WTC11 (cell line): ENCODE measurements around the gene GRK3. TPM values are rescaled to one million over a fixed set of nuclear protein-coding genes. Genes with fewer than 3 reads are reported as not detected.

ENCODE experiments used
- ATAC-seq: fragments of 200-7000 bp; cut with Tn5 transposase; 2 replicates; pipeline ENCODE4 v1.10.0; 2021; ENCODE audit warnings: mild to moderate bottlenecking, moderate library complexity
- CTCF ChIA-PET: fragments of 300-600 bp; sonication (Branson Sonifier 250); formaldehyde crosslinking; loops from one replicate; lab custom pipeline; 2021; ENCODE audit warnings: antibody characterized with exemption; lab: Charles Lee
- POLR2A ChIA-PET: fragments of 350-600 bp; sonication (Branson Sonifier 250); formaldehyde crosslinking; loops from one replicate; lab custom pipeline; 2021; ENCODE audit warnings: antibody characterized with exemption; lab: Charles Lee
- DNase-seq: peaks from one replicate; pipeline ENCODE4 v3.0.0; 2021; ENCODE audit warnings: low spot score
- H3K27ac Mint-ChIP-seq: 2 replicates; pipeline ENCODE4 v1.8.0; 2021; ENCODE audit warnings: mixed read lengths
- H3K27me3 Mint-ChIP-seq: 2 replicates; pipeline ENCODE4 v1.8.0; 2021; ENCODE audit warnings: low read depth, mild to moderate bottlenecking, moderate library complexity, mixed read lengths
- H3K36me3 Mint-ChIP-seq: 2 replicates; pipeline ENCODE4 v1.8.0; 2021; ENCODE audit warnings: mixed read lengths
- H3K4me1 Mint-ChIP-seq: 2 replicates; pipeline ENCODE4 v1.8.0; 2022; ENCODE audit warnings: mixed read lengths
- H3K4me3 Mint-ChIP-seq: 2 replicates; pipeline ENCODE4 v1.8.0; 2021; ENCODE audit warnings: mild to moderate bottlenecking, moderate library complexity, mixed read lengths
- H3K9me3 Mint-ChIP-seq: 2 replicates; pipeline ENCODE4 v1.8.0; 2021; ENCODE audit warnings: mixed read lengths
- AFF4 ChIP-seq: sonication (generic); formaldehyde crosslinking; IDR thresholded peaks from 2 replicates; pipeline ENCODE4 v1.8.1; 2023; ENCODE audit warnings: mild to moderate bottlenecking, missing genetic modification reagents, borderline replicate concordance
- GRHL2 ChIP-seq: fragments of 250-450 bp; sonication (Bioruptor Pico); IDR thresholded peaks from 2 replicates; pipeline ENCODE4 v1.8.0; 2022; ENCODE audit warnings: mild to moderate bottlenecking, moderate library complexity; ENCODE audit not compliant: insufficient replicate concordance, severe bottlenecking
- MAX ChIP-seq: sonication (generic); formaldehyde crosslinking; IDR thresholded peaks from 2 replicates; pipeline ENCODE4 v1.8.0; 2022; ENCODE audit warnings: mild to moderate bottlenecking, missing genetic modification reagents
- NFATC4 ChIP-seq: fragments of 250-450 bp; sonication (Bioruptor Pico); IDR thresholded peaks from 2 replicates; pipeline ENCODE4 v1.9.0; 2021; ENCODE audit warnings: mild to moderate bottlenecking
- SMAD4 ChIP-seq: sonication (generic); formaldehyde crosslinking; IDR thresholded peaks from 2 replicates; pipeline ENCODE4 v1.8.0; 2022; ENCODE audit warnings: mild to moderate bottlenecking, missing genetic modification reagents
- STAT6 ChIP-seq: sonication (generic); formaldehyde crosslinking; conservative IDR thresholded peaks from 2 replicates; pipeline ENCODE4 v1.8.1; 2023; ENCODE audit warnings: mild to moderate bottlenecking, low read depth, missing genetic modification reagents, moderate library complexity
- ZNF281 ChIP-seq: sonication (generic); formaldehyde crosslinking; IDR thresholded peaks from 2 replicates; pipeline ENCODE4 v1.8.0; 2023; ENCODE audit warnings: mild to moderate bottlenecking, missing genetic modification reagents
- ZNF317 ChIP-seq: sonication (generic); formaldehyde crosslinking; IDR thresholded peaks from 2 replicates; pipeline ENCODE4 v1.8.1; 2023; ENCODE audit warnings: low read depth, mild to moderate bottlenecking, moderate library complexity, missing genetic modification reagents, borderline replicate concordance
- ZNF416 ChIP-seq: fragments of 250-450 bp; sonication (Bioruptor Pico); IDR thresholded peaks from 2 replicates; pipeline ENCODE4 v1.9.0; 2021; ENCODE audit warnings: mild to moderate bottlenecking, inconsistent platforms
- ZNF532 ChIP-seq: fragments of 250-450 bp; sonication (Bioruptor Pico); IDR thresholded peaks from 2 replicates; pipeline ENCODE4 v1.9.0; 2021; ENCODE audit warnings: mild to moderate bottlenecking, borderline replicate concordance
- total RNA-seq: library from RNA; stranded (reverse); gene quantifications from 3 replicates; pipeline ENCODE4 v1.2.3, GENCODE V29; 2021

GRK3 gene
- total RNA-seq, 1 experiment from 2014 or later: 27.1 TPM

GRCh38 chr22:25729016-25729995 is 164.8 kb downstream of the GRK3 start:
- CTCF ChIA-PET: interaction anchor here (1.3 to 2.1 kb wide), 2 partner anchors 8 to 43 kb away, joined by 3 to 7 read pairs; no protein-coding TSS in a partner anchor
- Mint-ChIP-seq H3K27ac (no peak overlapping the region; the same call in 1 of the 2 replicates), H3K4me1 (peaks cover 12% of the 10 kb centered on the region), H3K27me3 (no peaks in the 10 kb centered on the region; the same call in 1 of the 2 replicates), H3K4me3 (no peak overlapping the region), H3K36me3 (no peaks in the 10 kb centered on the region), H3K9me3 (no peaks in the 10 kb centered on the region)
- POLR2A ChIA-PET: no interaction called here
- ATAC-seq (no peak), DNase-seq (no peak)
- TF ChIP-seq AFF4 (CRISPR knock-in tag) (no peak), ZNF416 (CRISPR knock-in tag) (no peak), GRHL2 (no peak), ZNF532 (CRISPR knock-in tag) (no peak), ZNF317 (CRISPR knock-in tag) (no peak), SMAD4 (no peak)

- no peak overlapping the region for H3K27ac Mint-ChIP-seq
- DNase-seq: no peak
- H3K4me3 Mint-ChIP-seq: no peak overlapping the region
- peaks cover 3% of the 10 kb centered on the region; the same call in 1 of the 2 replicates for H3K9me3 Mint-ChIP-seq
- ATAC-seq: no peak
- no peaks in the 10 kb centered on the region for H3K4me1 Mint-ChIP-seq
- ChIA-PET CTCF (interaction anchor here (1.2 kb wide), 1 partner anchor 37 kb away, joined by 4 read pairs; no protein-coding TSS in a partner anchor), POLR2A (no interaction called here)
- H3K36me3 Mint-ChIP-seq: no peaks in the 10 kb centered on the region
- H3K27me3 Mint-ChIP-seq: no peaks in the 10 kb centered on the region; the same call in 1 of the 2 replicates
- TF ChIP-seq ZNF281 (CRISPR knock-in tag): no peak
- no peak for TF ChIP-seq STAT6 (CRISPR knock-in tag)
- TF ChIP-seq MAX (CRISPR knock-in tag): no peak
- TF ChIP-seq GRHL2: no peak
- no peak for TF ChIP-seq AFF4 (CRISPR knock-in tag)
- no peak for TF ChIP-seq NFATC4
These were observed 171.2 kb downstream of the GRK3 start for GRCh38 chr22:25735650-25736049.
